GM21360 (cell line): ENCODE results near the gene MED13L.
"Not testable (repeated sequence)": the region's sequence is repeated elsewhere in the genome, so short reads cannot be mapped to it uniquely, and the experiment has no call there.

Experiments used
- ATAC-seq: cut with Tn5 transposase; IDR thresholded peaks from one replicate; pipeline ENCODE4 v1.9.1; 2021; ENCODE audit warnings: mild to moderate bottlenecking, moderate library complexity; ENCODE audit not compliant: unreplicated experiment

The MED13L gene

GRCh38 chr12:116304621-116305020, 27.1 kb upstream of the MED13L start:
- no peak for ATAC-seq

GRCh38 chr12:116303929-116304328, 26.4 kb upstream of the MED13L start:
- ATAC-seq = no peak

- ATAC-seq = no peak
Measured at GRCh38 chr12:116303066-116303465, 25.6 kb upstream of the MED13L start.

GRCh38 chr12:116302166-116303058, 24.9 kb upstream of the MED13L start:
- no peak for ATAC-seq

GRCh38 chr12:116301621-116302020, 24.1 kb upstream of the MED13L start:
- ATAC-seq = no peak

- no peak for ATAC-seq
Measured at GRCh38 chr12:116299665-116300328, 22.3 kb upstream of the MED13L start.

GRCh38 chr12:116299064-116299463, 21.6 kb upstream of the MED13L start:
- ATAC-seq = no peak

- no peak for ATAC-seq
Measured at GRCh38 chr12:116298578-116298977, 21.1 kb upstream of the MED13L start.

- no peak for ATAC-seq
Measured at GRCh38 chr12:116297224-116297834, 19.8 kb upstream of the MED13L start.

GRCh38 chr12:116295327-116296263, 18.1 kb upstream of the MED13L start:
- no peak for ATAC-seq

GRCh38 chr12:116294454-116295165, 17.1 kb upstream of the MED13L start:
- no peak for ATAC-seq

GRCh38 chr12:116293687-116294453, 16.4 kb upstream of the MED13L start:
- ATAC-seq = no peak

GRCh38 chr12:116291218-116291617, 13.7 kb upstream of the MED13L start:
- ATAC-seq = no peak

- no peak for ATAC-seq
Measured at GRCh38 chr12:116288735-116289134, 11.2 kb upstream of the MED13L start.

GRCh38 chr12:116287842-116288301, 10.4 kb upstream of the MED13L start:
- ATAC-seq = no peak

- no peak for ATAC-seq
Measured at GRCh38 chr12:116284396-116284795, 6.9 kb upstream of the MED13L start.

GRCh38 chr12:116283881-116284280, 6.4 kb upstream of the MED13L start:
- ATAC-seq = not testable (repeated sequence)

- no peak for ATAC-seq
Measured at GRCh38 chr12:116282371-116283286, 5.1 kb upstream of the MED13L start.
